Epithelial cell of prostate (primary cell): Measurements from ENCODE around the gene CHI3L2.

Experiments
- DNase-seq: peaks from one replicate; pipeline ENCODE4 v3.0.0-alpha.2; 2011; ENCODE audit warnings: low read depth, low spot score
- H3K27ac ChIP-seq: fragments of 450-650 bp; 2 replicates; pipeline ENCODE4 v1.5.1; 2017; ENCODE audit warnings: mild to moderate bottlenecking

The CHI3L2 gene

GRCh38 chr1:111227434-111227833, at the start of gene CHI3L2:
Gene CHI3L2, plus strand, starts transcription at chr1:111227713. Its CDS starts 17 bp downstream, at chr1:111227730.
- H3K27ac ChIP-seq, result peak within 1 kb of the TSS; percentile 2
- DNase-seq, result no peak

- H3K27ac ChIP-seq, result no peak overlapping the region
- DNase-seq, result no peak
These were observed 47.5 kb upstream of the CHI3L2 start for GRCh38 chr1:111179968-111180533.

GRCh38 chr1:111182052-111182451, 45.5 kb upstream of the CHI3L2 start:
- H3K27ac ChIP-seq, result no peak overlapping the region
- DNase-seq, result no peak

- no peak for DNase-seq
- H3K27ac ChIP-seq, result no peak overlapping the region
These were observed 44.0 kb upstream of the CHI3L2 start for GRCh38 chr1:111183308-111184069.

- H3K27ac ChIP-seq, result no peak overlapping the region
- no peak for DNase-seq
These were observed 42.9 kb upstream of the CHI3L2 start for GRCh38 chr1:111184663-111185062.

GRCh38 chr1:111190931-111191451, 36.5 kb upstream of the CHI3L2 start:
- no peak for DNase-seq
- peak overlapping the region; percentile 70 for H3K27ac ChIP-seq

- DNase-seq, result no peak
- peak overlapping the region; percentile 70 for H3K27ac ChIP-seq
These were observed 36.0 kb upstream of the CHI3L2 start for GRCh38 chr1:111191496-111191895.

GRCh38 chr1:111192074-111192473, 35.4 kb upstream of the CHI3L2 start:
- DNase-seq, result no peak

GRCh38 chr1:111192658-111193519, 34.6 kb upstream of the CHI3L2 start:
- DNase-seq, result no peak
- peak overlapping the region; percentile 70 for H3K27ac ChIP-seq

More at GRCh38 chr1:111192074-111192473, 35.4 kb upstream of the CHI3L2 start:
- H3K27ac ChIP-seq, result peak overlapping the region; percentile 70

GRCh38 chr1:111193712-111194480, 33.6 kb upstream of the CHI3L2 start:
- peak overlapping the region; percentile 70 for H3K27ac ChIP-seq
- DNase-seq, result no peak

- DNase-seq, result no peak
- H3K27ac ChIP-seq, result no peak overlapping the region
These were observed 32.4 kb upstream of the CHI3L2 start for GRCh38 chr1:111195002-111195684.

- no peak for DNase-seq
- H3K27ac ChIP-seq, result no peak overlapping the region
These were observed 31.3 kb upstream of the CHI3L2 start for GRCh38 chr1:111196213-111196612.

GRCh38 chr1:111197598-111198284, 29.8 kb upstream of the CHI3L2 start:
- DNase-seq, result no peak

GRCh38 chr1:111198836-111199235, 28.7 kb upstream of the CHI3L2 start:
- no peak overlapping the region for H3K27ac ChIP-seq
- no peak for DNase-seq

More at GRCh38 chr1:111197598-111198284, 29.8 kb upstream of the CHI3L2 start:
- H3K27ac ChIP-seq, result no peak overlapping the region

GRCh38 chr1:111199329-111199728, 28.2 kb upstream of the CHI3L2 start:
- DNase-seq, result no peak
- H3K27ac ChIP-seq, result no peak overlapping the region

- peak within 1 kb of the TSS; percentile 79 for H3K27ac ChIP-seq
- no peak for DNase-seq
These were observed 27.4 kb upstream of the CHI3L2 start, which contains the start of gene DENND2D for GRCh38 chr1:111199881-111200801. Gene DENND2D, minus strand, starts transcription at chr1:111200646. Its CDS starts 187 bp downstream, at chr1:111200459.

GRCh38 chr1:111200802-111201161, 26.7 kb upstream of the CHI3L2 start:
- no peak for DNase-seq
- peak overlapping the region; percentile 79 for H3K27ac ChIP-seq
